Fibroblast of lung (primary cell): ENCODE results near the gene TNS3.

Experiments used
- CTCF ChIP-seq, 2 donors: IDR thresholded peaks in 1 of 2; conservative IDR thresholded peaks in 1 of 2; 1 replicate in 1 of 2; 2 replicates in 1 of 2; pipeline ENCODE4 v1.5.1; 2011 to 2012; ENCODE audit warnings: low read length in 2 of 2, control low read depth in 1 of 2, inconsistent platforms in 1 of 2, low read depth in 1 of 2, mild to moderate bottlenecking in 1 of 2
- EZH2 ChIP-seq: IDR thresholded peaks from 2 replicates; pipeline ENCODE4 v1.5.1; 2012; ENCODE audit warnings: low read length, control low read depth, mild to moderate bottlenecking; ENCODE audit errors: missing control alignments

- TF ChIP-seq CTCF (conservative IDR thresholded peaks at IDR 0.05 in 1 of 2, IDR thresholded peaks at IDR 0.05 in 1 of 2; ENCODE audit: low read depth in 1 of 2, low read length in 2 of 2) (no peak), EZH2 (no peak)
Observed at GRCh38 chr7:47293884-47294555, 287.9 kb downstream of the TNS3 start.
